HEK293T (cell line): ENCODE measurements around the gene DTNB.

Experiments
- BHLHE40 ChIP-seq: fragments of 450-650 bp; IDR thresholded peaks from 2 replicates; pipeline ENCODE4 v1.6.1; 2016; ENCODE audit warnings: mild to moderate bottlenecking, moderate library complexity, borderline replicate concordance
- ELF4 ChIP-seq: fragments of 450-650 bp; IDR thresholded peaks from 2 replicates; pipeline ENCODE4 v1.6.1; 2017; ENCODE audit warnings: antibody characterized with exemption

GRCh38 chr2:25444608-25445270 is 228.6 kb downstream of the DTNB start:
- TF ChIP-seq ELF4, result no peak
- no peak for TF ChIP-seq BHLHE40
